ENCODE measurements around the gene NAT16. TPM values are rescaled to one million over a fixed set of nuclear protein-coding genes. Genes with fewer than 3 reads are reported as not detected.

NAT16 gene
- total and polyA plus RNA-seq, 2 experiments from 2014 or later, result 0.21 to 0.31 TPM

GRCh38 chr7:101172854-101173751 is 7.0 kb downstream of the NAT16 start:
- Histone ChIP-seq H3K4me3 (peak overlapping the region; percentile 64), H4K20me1 (replicated peaks; ENCODE audit: insufficient read depth) (peaks cover 3% of the 10 kb centered on the region; the same call in 1 of the 2 replicates), H3K27me3 (ENCODE audit: insufficient read depth) (peaks cover 100% of the 10 kb centered on the region), H3K4me2 (peak overlapping the region; percentile 98), H3K36me3 (ENCODE audit: insufficient read depth) (no peaks in the 10 kb centered on the region; the same call in 1 of the 2 replicates), H2AFZ (0 out of 2 replicates have a peak overlapping the region, but pooled peaks have one; percentile 32), H3K4me1 (ENCODE audit: insufficient read depth) (peaks cover 44% of the 10 kb centered on the region), H3F3A (replicated peaks; ENCODE audit: low read depth) (peaks cover 17% of the 10 kb centered on the region), H3K27ac (ENCODE audit: low read depth) (no peak overlapping the region), H3K79me2 (replicated peaks; ENCODE audit: insufficient read depth) (no peaks in the 10 kb centered on the region), H3K9me2 (ENCODE audit: insufficient read depth) (no peaks in the 10 kb centered on the region)
- ATAC-seq (peak; percentile 6), DNase-seq (ENCODE audit: low spot score) (peak; percentile 51)
- Mint-ChIP-seq H3K4me3 (peak overlapping the region; percentile 74), H3K27ac (no peak overlapping the region), H3K27me3 (ENCODE audit: insufficient read depth, low read depth, poor library complexity) (peaks cover 98% of the 10 kb centered on the region), H3K4me1 (peaks cover 48% of the 10 kb centered on the region), H3K36me3 (ENCODE audit: low read depth) (no peaks in the 10 kb centered on the region; the same call in 2 of the 3 replicates), H3K9me3 (peaks cover 4% of the 10 kb centered on the region; the same call in 2 of the 3 replicates)
- TF ChIP-seq EZH2 (IDR thresholded peaks at IDR 0.05; ENCODE audit: low read depth, unreplicated experiment), result peak; percentile 59
- no peak for TF ChIP-seq NANOG (IDR thresholded peaks at IDR 0.05; ENCODE audit: borderline replicate concordance)

GRCh38 chr7:101172005-101172853 is 7.9 kb downstream of the NAT16 start:
- DNase-seq (ENCODE audit: low spot score) (peak; percentile 87), ATAC-seq (peak; percentile 3)
- H3K36me3 ChIP-seq (ENCODE audit: insufficient read depth), result no peaks in the 10 kb centered on the region; the same call in 1 of the 2 replicates
- no peaks in the 10 kb centered on the region; the same call in 2 of the 3 replicates for H3K36me3 Mint-ChIP-seq (ENCODE audit: low read depth)
- peaks cover 3% of the 10 kb centered on the region; the same call in 1 of the 2 replicates for H4K20me1 ChIP-seq (replicated peaks; ENCODE audit: insufficient read depth)
- H2AFZ ChIP-seq, result 0 out of 2 replicates have a peak overlapping the region, but pooled peaks have one; percentile 23
- peaks cover 51% of the 10 kb centered on the region for H3K4me1 ChIP-seq (ENCODE audit: insufficient read depth)
- no peak overlapping the region for H3K27ac ChIP-seq (ENCODE audit: low read depth)
- peaks cover 98% of the 10 kb centered on the region for H3K27me3 Mint-ChIP-seq (ENCODE audit: insufficient read depth, low read depth, poor library complexity)
- no peak overlapping the region for H3K27ac Mint-ChIP-seq
- peak overlapping the region; percentile 74 for H3K4me3 Mint-ChIP-seq
- peaks cover 17% of the 10 kb centered on the region for H3F3A ChIP-seq (replicated peaks; ENCODE audit: low read depth)
- H3K4me2 ChIP-seq, result peak overlapping the region; percentile 98
- no peaks in the 10 kb centered on the region for H3K9me2 ChIP-seq (ENCODE audit: insufficient read depth)
- peaks cover 100% of the 10 kb centered on the region for H3K27me3 ChIP-seq (ENCODE audit: insufficient read depth)
- peaks cover 4% of the 10 kb centered on the region; the same call in 2 of the 3 replicates for H3K9me3 Mint-ChIP-seq
- H3K79me2 ChIP-seq (replicated peaks; ENCODE audit: insufficient read depth), result no peaks in the 10 kb centered on the region
- peaks cover 55% of the 10 kb centered on the region for H3K4me1 Mint-ChIP-seq
- H3K4me3 ChIP-seq, result peak overlapping the region; percentile 64
- TF ChIP-seq CREB1 (CRISPR knock-in tag; IDR thresholded peaks at IDR 0.05; ENCODE audit: low read depth) (peak; percentile 30; the same call in 1 of the 2 replicates), EZH2 (IDR thresholded peaks at IDR 0.05; ENCODE audit: low read depth, unreplicated experiment) (peak; percentile 51), ZNF462 (CRISPR knock-in tag; IDR thresholded peaks at IDR 0.05) (no peak), REST (IDR thresholded peaks at IDR 0.05; ENCODE audit: unreplicated experiment) (no peak)
- TF ChIP-seq, protein P1, sequence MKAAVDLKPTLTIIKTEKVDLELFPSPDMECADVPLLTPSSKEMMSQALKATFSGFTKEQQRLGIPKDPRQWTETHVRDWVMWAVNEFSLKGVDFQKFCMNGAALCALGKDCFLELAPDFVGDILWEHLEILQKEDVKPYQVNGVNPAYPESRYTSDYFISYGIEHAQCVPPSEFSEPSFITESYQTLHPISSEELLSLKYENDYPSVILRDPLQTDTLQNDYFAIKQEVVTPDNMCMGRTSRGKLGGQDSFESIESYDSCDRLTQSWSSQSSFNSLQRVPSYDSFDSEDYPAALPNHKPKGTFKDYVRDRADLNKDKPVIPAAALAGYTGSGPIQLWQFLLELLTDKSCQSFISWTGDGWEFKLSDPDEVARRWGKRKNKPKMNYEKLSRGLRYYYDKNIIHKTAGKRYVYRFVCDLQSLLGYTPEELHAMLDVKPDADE (IDR thresholded peaks at IDR 0.05), result no peak
